Measurements from ENCODE around the gene MAP1LC3A. TPM values are rescaled to one million over a fixed set of nuclear protein-coding genes. Genes with fewer than 3 reads are reported as not detected.
"Not testable (repeated sequence)": the region's sequence is repeated elsewhere in the genome, so short reads cannot be mapped to it uniquely, and the experiment has no call there.

Gene MAP1LC3A
- 17.5 and 17.8 TPM in 2 replicates for total RNA-seq
- long read RNA-seq, result 0 reads

GRCh38 chr20:34558320-34559218 lies at the start of gene MAP1LC3A:
Gene MAP1LC3A, plus strand, starts transcription at chr20:34558718. Its CDS starts 151 bp downstream, at chr20:34558869.
- H3K27ac Mint-ChIP-seq (ENCODE audit: unreplicated experiment), result peak within 1 kb of the TSS; percentile 48
- TF ChIP-seq, protein P1, sequence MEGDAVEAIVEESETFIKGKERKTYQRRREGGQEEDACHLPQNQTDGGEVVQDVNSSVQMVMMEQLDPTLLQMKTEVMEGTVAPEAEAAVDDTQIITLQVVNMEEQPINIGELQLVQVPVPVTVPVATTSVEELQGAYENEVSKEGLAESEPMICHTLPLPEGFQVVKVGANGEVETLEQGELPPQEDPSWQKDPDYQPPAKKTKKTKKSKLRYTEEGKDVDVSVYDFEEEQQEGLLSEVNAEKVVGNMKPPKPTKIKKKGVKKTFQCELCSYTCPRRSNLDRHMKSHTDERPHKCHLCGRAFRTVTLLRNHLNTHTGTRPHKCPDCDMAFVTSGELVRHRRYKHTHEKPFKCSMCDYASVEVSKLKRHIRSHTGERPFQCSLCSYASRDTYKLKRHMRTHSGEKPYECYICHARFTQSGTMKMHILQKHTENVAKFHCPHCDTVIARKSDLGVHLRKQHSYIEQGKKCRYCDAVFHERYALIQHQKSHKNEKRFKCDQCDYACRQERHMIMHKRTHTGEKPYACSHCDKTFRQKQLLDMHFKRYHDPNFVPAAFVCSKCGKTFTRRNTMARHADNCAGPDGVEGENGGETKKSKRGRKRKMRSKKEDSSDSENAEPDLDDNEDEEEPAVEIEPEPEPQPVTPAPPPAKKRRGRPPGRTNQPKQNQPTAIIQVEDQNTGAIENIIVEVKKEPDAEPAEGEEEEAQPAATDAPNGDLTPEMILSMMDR (conservative IDR thresholded peaks at IDR 0.05), result no peak
- H3K27me3 Mint-ChIP-seq (ENCODE audit: low read depth), result no peaks in the 10 kb centered on the region
- peaks cover 10% of the 10 kb centered on the region for H3K4me1 Mint-ChIP-seq
- H3K36me3 Mint-ChIP-seq (ENCODE audit: low read depth), result peaks cover 8% of the 10 kb centered on the region
- H3K4me3 Mint-ChIP-seq, result peak within 1 kb of the TSS; percentile 88
- DNase-seq (ENCODE audit: low read depth, low spot score), result peak; percentile 93
- H3K9me3 Mint-ChIP-seq, result no peaks in the 10 kb centered on the region

DNA sequence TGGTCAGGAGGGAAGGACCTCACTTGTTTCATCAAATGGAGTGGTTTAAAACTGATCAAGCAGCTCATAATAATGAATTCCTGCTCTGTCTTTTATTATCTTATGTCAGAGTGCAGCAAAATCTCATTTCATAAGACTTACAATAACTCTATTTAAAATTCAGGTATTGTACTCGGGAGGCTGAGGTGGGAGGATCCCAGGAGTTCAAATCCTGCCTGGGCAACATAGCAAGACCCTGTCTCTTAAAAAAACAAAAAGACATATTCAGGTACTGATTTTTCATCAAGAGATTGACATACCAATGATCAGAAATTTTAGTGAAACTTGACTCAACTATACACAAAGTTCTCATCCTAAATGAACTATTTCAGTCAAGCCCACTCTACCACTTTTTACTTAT lies 47.9 kb upstream of the MAP1LC3A start:
- H3K9me3 Mint-ChIP-seq, result no peaks in the 10 kb centered on the region
- TF ChIP-seq, protein P1 (conservative IDR thresholded peaks at IDR 0.05), result no peak

GRCh38 chr20:34511891-34512265 lies 46.6 kb upstream of the MAP1LC3A start:
- no peaks in the 10 kb centered on the region for H3K9me3 Mint-ChIP-seq
- TF ChIP-seq, protein P1 (conservative IDR thresholded peaks at IDR 0.05), result no peak

More for the DNA sequence above, 47.9 kb upstream of the MAP1LC3A start:
- Mint-ChIP-seq H3K36me3 (ENCODE audit: low read depth) (peaks cover 6% of the 10 kb centered on the region), H3K27me3 (ENCODE audit: low read depth) (no peaks in the 10 kb centered on the region), H3K27ac (ENCODE audit: unreplicated experiment) (no peak overlapping the region), H3K4me1 (peaks cover 19% of the 10 kb centered on the region), H3K4me3 (no peak overlapping the region)
- DNase-seq (ENCODE audit: low read depth, low spot score), result no peak

GRCh38 chr20:34512266-34512954 lies 46.1 kb upstream of the MAP1LC3A start:
- peaks cover 34% of the 10 kb centered on the region for H3K4me1 Mint-ChIP-seq
- no peak for DNase-seq (ENCODE audit: low read depth, low spot score)
- H3K36me3 Mint-ChIP-seq (ENCODE audit: low read depth), result peaks cover 3% of the 10 kb centered on the region
- H3K4me3 Mint-ChIP-seq, result peak overlapping the region; percentile 56
- no peaks in the 10 kb centered on the region for H3K9me3 Mint-ChIP-seq
- no peaks in the 10 kb centered on the region for H3K27me3 Mint-ChIP-seq (ENCODE audit: low read depth)
- TF ChIP-seq, protein P1 (conservative IDR thresholded peaks at IDR 0.05), result no peak
- peak overlapping the region; percentile 41 for H3K27ac Mint-ChIP-seq (ENCODE audit: unreplicated experiment)

More at GRCh38 chr20:34511891-34512265, 46.6 kb upstream of the MAP1LC3A start:
- Mint-ChIP-seq H3K36me3 (ENCODE audit: low read depth) (peaks cover 3% of the 10 kb centered on the region), H3K4me3 (peak overlapping the region; percentile 6), H3K27me3 (ENCODE audit: low read depth) (no peaks in the 10 kb centered on the region), H3K27ac (ENCODE audit: unreplicated experiment) (peak overlapping the region; percentile 41), H3K4me1 (peaks cover 32% of the 10 kb centered on the region)
- DNase-seq (ENCODE audit: low read depth, low spot score), result no peak

- TF ChIP-seq, protein P1 (conservative IDR thresholded peaks at IDR 0.05), result no peak
- no peaks in the 10 kb centered on the region for H3K27me3 Mint-ChIP-seq (ENCODE audit: low read depth)
- H3K4me3 Mint-ChIP-seq, result peak overlapping the region; percentile 56
- no peak for DNase-seq (ENCODE audit: low read depth, low spot score)
- H3K4me1 Mint-ChIP-seq, result peaks cover 38% of the 10 kb centered on the region
- no peaks in the 10 kb centered on the region for H3K9me3 Mint-ChIP-seq
- H3K36me3 Mint-ChIP-seq (ENCODE audit: low read depth), result peaks cover 3% of the 10 kb centered on the region
- no peak overlapping the region for H3K27ac Mint-ChIP-seq (ENCODE audit: unreplicated experiment)
Measured at GRCh38 chr20:34512955-34513419, 45.5 kb upstream of the MAP1LC3A start.

DNA sequence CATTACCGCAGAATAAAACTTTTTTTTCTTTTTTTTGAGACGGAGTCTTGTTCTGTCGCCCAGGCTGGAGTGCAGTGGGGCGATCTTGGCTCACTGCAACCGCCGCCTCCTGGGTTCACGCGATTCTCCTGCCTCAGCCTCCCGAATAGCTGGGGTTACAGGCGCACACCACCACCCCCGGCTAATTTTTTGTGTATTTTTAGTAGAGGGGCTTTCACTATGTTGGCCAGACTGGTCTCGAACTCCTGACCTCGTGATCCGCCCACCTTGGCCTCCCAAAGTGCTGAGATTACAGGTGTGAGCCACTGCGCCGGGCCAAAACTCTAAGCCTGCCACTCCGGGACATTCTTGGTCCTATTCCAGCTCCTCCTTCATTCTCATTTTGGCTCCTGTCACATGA lies 44.5 kb upstream of the MAP1LC3A start:
- not testable (repeated sequence) for H3K27me3 Mint-ChIP-seq (ENCODE audit: low read depth); H3K9me3 Mint-ChIP-seq; H3K36me3 Mint-ChIP-seq (ENCODE audit: low read depth); DNase-seq (ENCODE audit: low read depth, low spot score); H3K27ac Mint-ChIP-seq (ENCODE audit: unreplicated experiment)
- Mint-ChIP-seq H3K4me1 (peaks cover 45% of the 10 kb centered on the region), H3K4me3 (peak overlapping the region; percentile 92)
